ENCODE results near the gene SORCS2. TPM values are rescaled to one million over a fixed set of nuclear protein-coding genes. Genes with fewer than 3 reads are reported as not detected.

SORCS2 gene
- polyA plus RNA-seq, 1 donor from 2014 or later = 1.0 TPM

- Histone ChIP-seq H3K9ac (ENCODE audit: low read length) (no peak overlapping the region), H2AFZ (ENCODE audit: low read depth, low read length) (no peak overlapping the region), H3K79me2 (replicated peaks; ENCODE audit: insufficient read depth, low read length) (no peaks in the 10 kb centered on the region), H4K20me1 (ENCODE audit: insufficient read depth) (no peaks in the 10 kb centered on the region), H3K9me3 (ENCODE audit: low read length) (no peaks in the 10 kb centered on the region), H3K27me3 (ENCODE audit: insufficient read depth, low read depth, low read length) (no peaks in the 10 kb centered on the region), H3F3A (ENCODE audit: insufficient read depth, low read length, poor library complexity, severe bottlenecking) (no peaks in the 10 kb centered on the region), H3K4me3 (ENCODE audit: low read length) (no peak overlapping the region), H3K4me2 (ENCODE audit: low read length) (no peak overlapping the region), H3K9me2 (ENCODE audit: insufficient read depth, low read length) (no peaks in the 10 kb centered on the region), H3K27ac (ENCODE audit: low read length) (no peak overlapping the region), H3K36me3 (ENCODE audit: insufficient read depth, low read length) (no peaks in the 10 kb centered on the region)
- TF ChIP-seq TAF1 (IDR thresholded peaks at IDR 0.05; ENCODE audit: low read depth) = no peak
- TF ChIP-seq REST (IDR thresholded peaks at IDR 0.05; ENCODE audit: borderline replicate concordance) = no peak
- TF ChIP-seq POLR2AphosphoS5 (IDR thresholded peaks at IDR 0.05) = no peak
- no peak for TF ChIP-seq MXI1 (conservative IDR thresholded peaks at IDR 0.05; ENCODE audit: poor library complexity, severe bottlenecking)
- no peak for TF ChIP-seq SMC3 (conservative IDR thresholded peaks at IDR 0.05; ENCODE audit: poor library complexity)
- TF ChIP-seq RAD21 (conservative IDR thresholded peaks at IDR 0.05) = no peak
- TF ChIP-seq EP300 (conservative IDR thresholded peaks at IDR 0.05; ENCODE audit: poor library complexity, severe bottlenecking) = no peak
- no peak for TF ChIP-seq EZH2 (IDR thresholded peaks at IDR 0.05; ENCODE audit: borderline replicate concordance, insufficient read depth, low read length, poor library complexity, severe bottlenecking)
- no peak for TF ChIP-seq CTCF (IDR thresholded peaks at IDR 0.05; ENCODE audit: poor library complexity, severe bottlenecking)
Observed at GRCh38 chr4:7612311-7612897, 420.1 kb downstream of the SORCS2 start.

- Histone ChIP-seq H3K9me2 (ENCODE audit: insufficient read depth, low read length) (no peaks in the 10 kb centered on the region), H3K36me3 (ENCODE audit: insufficient read depth, low read length) (no peaks in the 10 kb centered on the region), H3K27me3 (ENCODE audit: insufficient read depth, low read depth, low read length) (no peaks in the 10 kb centered on the region), H3K4me3 (ENCODE audit: low read length) (no peak overlapping the region), H3F3A (ENCODE audit: insufficient read depth, low read length, poor library complexity, severe bottlenecking) (no peaks in the 10 kb centered on the region), H3K79me2 (replicated peaks; ENCODE audit: insufficient read depth, low read length) (no peaks in the 10 kb centered on the region), H2AFZ (ENCODE audit: low read depth, low read length) (no peak overlapping the region), H3K27ac (ENCODE audit: low read length) (no peak overlapping the region), H4K20me1 (ENCODE audit: insufficient read depth) (no peaks in the 10 kb centered on the region), H3K9ac (ENCODE audit: low read length) (no peak overlapping the region), H3K4me2 (ENCODE audit: low read length) (no peak overlapping the region), H3K9me3 (ENCODE audit: low read length) (no peaks in the 10 kb centered on the region)
- TF ChIP-seq MXI1 (conservative IDR thresholded peaks at IDR 0.05; ENCODE audit: poor library complexity, severe bottlenecking) (no peak), SMC3 (conservative IDR thresholded peaks at IDR 0.05; ENCODE audit: poor library complexity) (no peak), EP300 (conservative IDR thresholded peaks at IDR 0.05; ENCODE audit: poor library complexity, severe bottlenecking) (no peak), CTCF (IDR thresholded peaks at IDR 0.05; ENCODE audit: poor library complexity, severe bottlenecking) (no peak), EZH2 (IDR thresholded peaks at IDR 0.05; ENCODE audit: borderline replicate concordance, insufficient read depth, low read length, poor library complexity, severe bottlenecking) (no peak), TAF1 (IDR thresholded peaks at IDR 0.05; ENCODE audit: low read depth) (no peak), POLR2AphosphoS5 (IDR thresholded peaks at IDR 0.05) (no peak), REST (IDR thresholded peaks at IDR 0.05; ENCODE audit: borderline replicate concordance) (no peak), RAD21 (conservative IDR thresholded peaks at IDR 0.05) (no peak)
Observed at GRCh38 chr4:7614350-7614949, 422.1 kb downstream of the SORCS2 start.

Measured in neural cell (in vitro differentiated cells).